Astrocyte of the cerebellum (primary cell): ENCODE results near the gene PNPLA2.

Experiments used
- DNase-seq: peaks from one replicate; pipeline ENCODE4 v3.0.0-alpha.2; 2011; ENCODE audit warnings: low read depth
- H3K4me3 ChIP-seq: 2 replicates; pipeline ENCODE4 v1.5.1; 2011; ENCODE audit warnings: mild to moderate bottlenecking, low read depth, low read length, moderate library complexity
- in situ Hi-C: cut with HindIII; loops from 2 replicates; pipeline ENCODE4 v1.10.0; 2017; ENCODE audit warnings: low sequenced_read_pairs
- TF ChIP-seq, protein P1 (sequence below): IDR thresholded peaks from 2 replicates; pipeline ENCODE4 v1.5.1; 2012; ENCODE audit warnings: low read length, low read depth, moderate library complexity, mild to moderate bottlenecking; ENCODE audit errors: missing control alignments

The PNPLA2 gene

GRCh38 chr11:841981-842369 is 23.3 kb downstream of the PNPLA2 start:
- no peak for DNase-seq
- TF ChIP-seq, protein P1, sequence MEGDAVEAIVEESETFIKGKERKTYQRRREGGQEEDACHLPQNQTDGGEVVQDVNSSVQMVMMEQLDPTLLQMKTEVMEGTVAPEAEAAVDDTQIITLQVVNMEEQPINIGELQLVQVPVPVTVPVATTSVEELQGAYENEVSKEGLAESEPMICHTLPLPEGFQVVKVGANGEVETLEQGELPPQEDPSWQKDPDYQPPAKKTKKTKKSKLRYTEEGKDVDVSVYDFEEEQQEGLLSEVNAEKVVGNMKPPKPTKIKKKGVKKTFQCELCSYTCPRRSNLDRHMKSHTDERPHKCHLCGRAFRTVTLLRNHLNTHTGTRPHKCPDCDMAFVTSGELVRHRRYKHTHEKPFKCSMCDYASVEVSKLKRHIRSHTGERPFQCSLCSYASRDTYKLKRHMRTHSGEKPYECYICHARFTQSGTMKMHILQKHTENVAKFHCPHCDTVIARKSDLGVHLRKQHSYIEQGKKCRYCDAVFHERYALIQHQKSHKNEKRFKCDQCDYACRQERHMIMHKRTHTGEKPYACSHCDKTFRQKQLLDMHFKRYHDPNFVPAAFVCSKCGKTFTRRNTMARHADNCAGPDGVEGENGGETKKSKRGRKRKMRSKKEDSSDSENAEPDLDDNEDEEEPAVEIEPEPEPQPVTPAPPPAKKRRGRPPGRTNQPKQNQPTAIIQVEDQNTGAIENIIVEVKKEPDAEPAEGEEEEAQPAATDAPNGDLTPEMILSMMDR = no peak
- peak overlapping the region; percentile 94 for H3K4me3 ChIP-seq
- in situ Hi-C loops = no loop called here

- in situ Hi-C loops = no loop called here
- H3K4me3 ChIP-seq = peak within 1 kb of the TSS; percentile 94
- peak; percentile 70 for DNase-seq
- TF ChIP-seq, protein P1 = no peak
Measured at GRCh38 chr11:842370-843002, 23.8 kb downstream of the PNPLA2 start, which contains the start of the genes POLR2L and TSPAN4. Gene POLR2L, minus strand, starts transcription at chr11:842529. Its CDS starts 21 bp downstream, at chr11:842508. Gene TSPAN4, plus strand, starts transcription at chr11:842852. Its CDS starts 7,453 bp downstream, at chr11:850305.

- in situ Hi-C loops = no loop called here
- no peak for DNase-seq
- peak overlapping the region; percentile 94 for H3K4me3 ChIP-seq
- TF ChIP-seq, protein P1 = no peak
Measured at GRCh38 chr11:843086-843734, 24.5 kb downstream of the PNPLA2 start.

DNA sequence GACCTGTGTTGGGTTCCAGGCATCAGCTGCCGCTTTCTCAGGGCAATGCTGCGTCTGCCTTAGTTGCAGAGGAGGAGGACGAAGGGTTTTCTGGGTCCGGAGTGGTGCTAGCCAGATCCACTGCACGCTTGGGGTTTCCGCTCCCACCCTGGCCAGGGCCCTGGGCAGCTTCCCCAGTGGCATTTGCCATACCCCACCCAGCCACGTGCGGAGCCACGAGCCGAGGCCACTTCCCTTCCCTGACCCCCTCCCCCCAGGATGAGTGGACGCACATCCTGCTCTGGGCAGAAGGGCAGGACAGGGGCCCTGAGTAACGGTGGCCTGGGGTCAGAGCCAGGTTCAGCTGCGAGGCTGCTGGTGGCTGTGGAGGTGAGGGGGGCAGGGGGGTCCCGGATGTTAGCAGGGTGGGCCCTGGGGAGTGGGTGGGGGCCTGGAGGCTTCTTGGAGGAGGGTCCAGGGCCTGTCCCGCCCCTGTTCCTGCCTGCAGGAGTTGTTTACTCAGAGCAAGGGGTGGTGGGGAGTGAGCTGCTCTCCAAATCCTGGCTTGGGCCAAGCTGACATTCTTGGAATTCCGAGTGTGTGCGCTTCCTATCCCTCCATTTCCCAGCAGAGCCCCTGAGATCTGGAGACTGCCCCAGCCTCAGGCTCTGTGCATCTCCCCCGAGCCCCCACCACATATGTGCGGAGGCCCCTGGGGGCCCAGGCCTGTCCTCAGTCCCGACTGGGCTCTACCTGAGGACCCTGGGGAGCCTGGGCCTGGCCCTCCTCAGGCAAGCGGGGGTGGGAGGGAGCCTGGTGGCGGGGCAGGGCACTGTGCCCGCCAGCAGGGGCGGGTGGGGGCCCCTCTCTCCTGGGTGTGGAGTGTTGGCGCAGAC is 25.3 kb downstream of the PNPLA2 start:
- TF ChIP-seq, protein P1 = no peak
- peak; percentile 91 for DNase-seq
- in situ Hi-C loops = no loop called here
- peak overlapping the region; percentile 94 for H3K4me3 ChIP-seq

- DNase-seq = peak; percentile 88
- TF ChIP-seq, protein P1 = no peak
- H3K4me3 ChIP-seq = peak overlapping the region; percentile 94
- in situ Hi-C loops = no loop called here
Measured at GRCh38 chr11:844693-845644, 26.3 kb downstream of the PNPLA2 start.
